GM23338 (cell line): Measurements from ENCODE around the gene IGF2BP3. TPM values are rescaled to one million over a fixed set of nuclear protein-coding genes. Genes with fewer than 3 reads are reported as not detected.

Source experiments
- ATAC-seq: fragments of 200-7000 bp; cut with Tn5 transposase; 3 replicates; pipeline ENCODE4 v1.9.1; 2020
- DNase-seq: peaks from one replicate; pipeline ENCODE4 v3.0.0-alpha.2; 2015; ENCODE audit warnings: low spot score
- H2AFZ ChIP-seq: fragments of 200-600 bp; sonication (generic); 2 replicates; pipeline ENCODE4 v1.8.0; 2016; ENCODE audit warnings: antibody characterized with exemption, mild to moderate bottlenecking, moderate library complexity
- H3F3A ChIP-seq: fragments of 200-600 bp; sonication (generic); replicated peaks from 2 replicates; pipeline ENCODE4 v1.8.0; 2017; ENCODE audit warnings: antibody characterized with exemption, mixed run types, low read depth
- H3K27ac ChIP-seq: fragments of 200-600 bp; sonication (generic); 2 replicates; pipeline ENCODE4 v1.6.1; 2016; ENCODE audit warnings: low read depth
- H3K27me3 ChIP-seq: fragments of 200-600 bp; sonication (generic); 2 replicates; pipeline ENCODE4 v1.8.0; 2016; ENCODE audit warnings: mild to moderate bottlenecking, mixed run types, moderate library complexity; ENCODE audit not compliant: insufficient read depth
- H3K36me3 ChIP-seq: fragments of 200-600 bp; sonication (generic); 2 replicates; pipeline ENCODE4 v1.8.0; 2016; ENCODE audit warnings: mild to moderate bottlenecking; ENCODE audit not compliant: insufficient read depth
- H3K4me1 ChIP-seq: fragments of 200-600 bp; sonication (generic); 2 replicates; pipeline ENCODE4 v1.8.0; 2016; ENCODE audit warnings: mild to moderate bottlenecking, moderate library complexity; ENCODE audit not compliant: insufficient read depth
- H3K4me2 ChIP-seq: fragments of 200-600 bp; sonication (generic); 2 replicates; pipeline ENCODE4 v1.7.1; 2017; ENCODE audit warnings: mixed run types
- H3K4me3 ChIP-seq: fragments of 200-600 bp; sonication (generic); 2 replicates; pipeline ENCODE4 v1.6.1; 2016; ENCODE audit warnings: mixed run types
- H3K79me2 ChIP-seq: fragments of 200-600 bp; sonication (generic); replicated peaks from 2 replicates; pipeline ENCODE4 v1.8.0; 2017; ENCODE audit warnings: mild to moderate bottlenecking; ENCODE audit not compliant: insufficient read depth
- H3K9me2 ChIP-seq: fragments of 200-600 bp; sonication (generic); 2 replicates; pipeline ENCODE4 v1.8.0; 2017; ENCODE audit not compliant: insufficient read depth
- H4K20me1 ChIP-seq: fragments of 200-600 bp; sonication (generic); replicated peaks from 2 replicates; pipeline ENCODE4 v1.8.0; 2017; ENCODE audit warnings: mild to moderate bottlenecking; ENCODE audit not compliant: insufficient read depth
- H3K27ac Mint-ChIP-seq: 2 replicates; pipeline ENCODE4 v1.8.0; 2020; ENCODE audit warnings: inconsistent platforms, mild to moderate bottlenecking, moderate library complexity, mixed read lengths
- H3K27me3 Mint-ChIP-seq: 3 replicates; pipeline ENCODE4 v1.8.0; 2022; ENCODE audit warnings: low read depth, mild to moderate bottlenecking, moderate library complexity, mixed read lengths, inconsistent platforms; ENCODE audit not compliant: insufficient read depth, poor library complexity
- H3K36me3 Mint-ChIP-seq: 3 replicates; pipeline ENCODE4 v1.8.0; 2021; ENCODE audit warnings: low read depth, mild to moderate bottlenecking, inconsistent platforms, moderate library complexity, mixed read lengths
- H3K4me1 Mint-ChIP-seq: 3 replicates; pipeline ENCODE4 v1.8.0; 2020; ENCODE audit warnings: mild to moderate bottlenecking, inconsistent platforms, mixed read lengths
- H3K4me3 Mint-ChIP-seq: 3 replicates; pipeline ENCODE4 v1.8.0; 2021; ENCODE audit warnings: moderate library complexity, mild to moderate bottlenecking, inconsistent platforms, mixed read lengths
- H3K9me3 Mint-ChIP-seq: 3 replicates; pipeline ENCODE4 v1.8.0; 2020; ENCODE audit warnings: moderate library complexity, mild to moderate bottlenecking, inconsistent platforms, mixed read lengths
- CREB1 ChIP-seq: fragments of 250-450 bp; sonication (Bioruptor Pico); IDR thresholded peaks from 2 replicates; pipeline ENCODE4 v1.5.0; 2020; ENCODE audit warnings: low read depth, mild to moderate bottlenecking, moderate library complexity
- CTCF ChIP-seq, 2 experiments: fragments of 200-600 bp in 1 of 2; sonication (generic) in 1 of 2; conservative IDR thresholded peaks; 2 replicates each; pipeline versions ENCODE4 v1.5.1 to v1.6.1; 2016 to 2017; ENCODE audit warnings: antibody characterized with exemption in 2 of 2, low read depth in 2 of 2, mild to moderate bottlenecking in 2 of 2, moderate library complexity in 1 of 2
- ETS1 ChIP-seq: IDR thresholded peaks from 2 replicates; pipeline ENCODE4 v1.6.1; 2016; ENCODE audit warnings: antibody characterized with exemption
- EZH2 ChIP-seq: fragments of 200-600 bp; sonication (generic); IDR thresholded peaks from one replicate; pipeline ENCODE4 v1.8.0; 2017; ENCODE audit warnings: antibody characterized with exemption, mild to moderate bottlenecking, low read depth; ENCODE audit not compliant: unreplicated experiment
- JUNB ChIP-seq: IDR thresholded peaks from one replicate; pipeline ENCODE4 v1.6.1; 2016; ENCODE audit warnings: antibody characterized with exemption; ENCODE audit not compliant: unreplicated experiment
- REST ChIP-seq: IDR thresholded peaks from one replicate; pipeline ENCODE4 v1.6.1; 2018; ENCODE audit warnings: antibody characterized with exemption; ENCODE audit not compliant: unreplicated experiment
- ZNF114 ChIP-seq: fragments of 250-450 bp; sonication (Bioruptor Pico); IDR thresholded peaks from 2 replicates; pipeline ENCODE4 v1.5.0; 2020; ENCODE audit warnings: mild to moderate bottlenecking, moderate library complexity
- ZNF331 ChIP-seq: fragments of 250-450 bp; sonication (Bioruptor Pico); IDR thresholded peaks from 2 replicates; pipeline ENCODE4 v1.5.0; 2020; ENCODE audit warnings: low read depth, mild to moderate bottlenecking, moderate library complexity
- polyA plus RNA-seq: library from polyadenylated mRNA; unstranded; fragments of >200 nt; fragmentation: Nextera tagmentation; extraction: Ambion mirVana; gene quantifications from 2 replicates; pipeline ENCODE4 v1.2.1, GENCODE V29; 2016
- total RNA-seq: library from RNA; depleted of rRNA; stranded (reverse); fragments of >200 nt; shearing (Covaris generic); gene quantifications from 2 replicates; pipeline ENCODE4 v1.2.3, GENCODE V29; 2014

Gene IGF2BP3
- total and polyA plus RNA-seq, 2 experiments from 2014 or later = 52.0 to 183 TPM

- no peaks in the 10 kb centered on the region for H3K9me3 Mint-ChIP-seq
- ATAC-seq = no peak; the same call in 2 of the 3 replicates
- Histone ChIP-seq H4K20me1 (no peaks in the 10 kb centered on the region), H3F3A (no peaks in the 10 kb centered on the region), H3K9me2 (no peaks in the 10 kb centered on the region), H3K79me2 (no peaks in the 10 kb centered on the region), H3K4me2 (no peak overlapping the region), H3K4me3 (no peak overlapping the region), H3K36me3 (no peaks in the 10 kb centered on the region), H3K27ac (no peak overlapping the region), H3K27me3 (no peaks in the 10 kb centered on the region), H3K4me1 (no peaks in the 10 kb centered on the region), H2AFZ (peak overlapping the region; percentile 75; the same call in 1 of the 2 replicates)
- peaks cover 4% of the 10 kb centered on the region; the same call in 2 of the 3 replicates for H3K4me1 Mint-ChIP-seq
- H3K4me3 Mint-ChIP-seq = no peak overlapping the region
- TF ChIP-seq ZNF114 (CRISPR knock-in tag) = no peak
- no peak for TF ChIP-seq EZH2
- no peak for TF ChIP-seq ETS1
- no peak for TF ChIP-seq CTCF (conservative IDR thresholded peaks at IDR 0.05; ENCODE audit: low read depth in 2 of 2)
- no peak for TF ChIP-seq JUNB
- TF ChIP-seq REST = no peak
- H3K36me3 Mint-ChIP-seq = no peaks in the 10 kb centered on the region
- peak; percentile 41 for DNase-seq
- no peaks in the 10 kb centered on the region for H3K27me3 Mint-ChIP-seq
- no peak overlapping the region for H3K27ac Mint-ChIP-seq
Measured at GRCh38 chr7:23285657-23286646, 184.3 kb downstream of the IGF2BP3 start.

- no peak overlapping the region for H3K4me2 ChIP-seq
- H3K4me1 Mint-ChIP-seq = peaks cover 4% of the 10 kb centered on the region; the same call in 2 of the 3 replicates
- H3K36me3 ChIP-seq = no peaks in the 10 kb centered on the region
- H3K4me1 ChIP-seq = no peaks in the 10 kb centered on the region
- H3K4me3 Mint-ChIP-seq = no peak overlapping the region
- no peaks in the 10 kb centered on the region for H3K27me3 ChIP-seq
- no peak overlapping the region for H3K27ac Mint-ChIP-seq
- H3K4me3 ChIP-seq = no peak overlapping the region
- no peak for ATAC-seq
- no peak for DNase-seq
- no peaks in the 10 kb centered on the region for H4K20me1 ChIP-seq
- no peak overlapping the region for H3K27ac ChIP-seq
- peak overlapping the region; percentile 75 for H2AFZ ChIP-seq
- no peaks in the 10 kb centered on the region for H3F3A ChIP-seq
- no peaks in the 10 kb centered on the region for H3K79me2 ChIP-seq
- no peaks in the 10 kb centered on the region for H3K9me2 ChIP-seq
- H3K36me3 Mint-ChIP-seq = no peaks in the 10 kb centered on the region
- no peaks in the 10 kb centered on the region for H3K9me3 Mint-ChIP-seq
- no peaks in the 10 kb centered on the region for H3K27me3 Mint-ChIP-seq
- TF ChIP-seq ZNF331 (CRISPR knock-in tag) = no peak
- no peak for TF ChIP-seq REST
- TF ChIP-seq JUNB = no peak
- TF ChIP-seq ETS1 = no peak
- TF ChIP-seq CREB1 (CRISPR knock-in tag) = no peak
- no peak for TF ChIP-seq ZNF114 (CRISPR knock-in tag)
Measured at GRCh38 chr7:23284871-23285270, 185.4 kb downstream of the IGF2BP3 start.
